Calu3 (cell line): ENCODE measurements around the gene QKI. TPM values are rescaled to one million over a fixed set of nuclear protein-coding genes. Genes with fewer than 3 reads are reported as not detected.
"Not testable (repeated sequence)": the region's sequence is repeated elsewhere in the genome, so short reads cannot be mapped to it uniquely, and the experiment has no call there.

Experiments
- BruUV-seq: library from RNA; stranded (reverse); fragments of 400-500 nt; replicated peaks from 2 replicates; lab custom pipeline; 2021; lab: Mats Ljungman, UMichigan
- CTCF ChIA-PET: fragments of 300-600 bp; sonication (Branson Sonifier 250); formaldehyde crosslinking; loops from one replicate; lab custom pipeline; 2022; ENCODE audit warnings: antibody characterized with exemption; lab: Charles Lee
- DNase-seq: peaks from one replicate; pipeline ENCODE4 v3.0.0; 2022
- H3K27ac Mint-ChIP-seq: one replicate; pipeline ENCODE4 v1.8.0; 2022; ENCODE audit warnings: mixed read lengths; ENCODE audit not compliant: unreplicated experiment
- H3K27me3 Mint-ChIP-seq: one replicate; pipeline ENCODE4 v1.8.0; 2022; ENCODE audit warnings: mixed read lengths; ENCODE audit not compliant: unreplicated experiment
- H3K36me3 Mint-ChIP-seq: one replicate; pipeline ENCODE4 v1.8.0; 2022; ENCODE audit warnings: mild to moderate bottlenecking, moderate library complexity, mixed read lengths; ENCODE audit not compliant: insufficient read depth, unreplicated experiment
- H3K4me1 Mint-ChIP-seq: one replicate; pipeline ENCODE4 v1.8.0; 2022; ENCODE audit warnings: mild to moderate bottlenecking, low read depth, mixed read lengths; ENCODE audit not compliant: unreplicated experiment
- H3K4me3 Mint-ChIP-seq: one replicate; pipeline ENCODE4 v1.8.0; 2022; ENCODE audit warnings: mild to moderate bottlenecking, low read depth, moderate library complexity, mixed read lengths; ENCODE audit not compliant: unreplicated experiment
- H3K9me3 Mint-ChIP-seq: one replicate; pipeline ENCODE4 v1.8.0; 2022; ENCODE audit warnings: low read depth, mixed read lengths; ENCODE audit not compliant: unreplicated experiment
- CTCF ChIP-seq: fragments of 200-600 bp; IDR thresholded peaks from one replicate; pipeline ENCODE4 v1.8.0; 2022; ENCODE audit warnings: antibody characterized with exemption; ENCODE audit not compliant: unreplicated experiment
- intact Hi-C: fragments of 100-400 bp; cut with micrococcal nuclease; formaldehyde crosslinking; loops from one replicate; pipeline ENCODE4 v1.10.0; 2022; ENCODE audit not compliant: unreplicated experiment
- total RNA-seq: library from RNA; stranded (reverse); gene quantifications from 2 replicates; pipeline ENCODE4 v1.2.3, GENCODE V29; 2022

The QKI gene
- total RNA-seq, 1 experiment from 2014 or later: 131 TPM

GRCh38 chr6:163474581-163474980, 60.1 kb downstream of the QKI start:
- BruUV-seq: no TSS peak
- peaks cover 39% of the 10 kb centered on the region for H3K4me1 Mint-ChIP-seq
- no peak for DNase-seq
- no peaks in the 10 kb centered on the region for H3K27me3 Mint-ChIP-seq
- H3K4me3 Mint-ChIP-seq: no peak overlapping the region
- H3K27ac Mint-ChIP-seq: no peak overlapping the region
- H3K9me3 Mint-ChIP-seq: peaks cover 11% of the 10 kb centered on the region
- intact Hi-C loops: no loop called here
- CTCF ChIA-PET: no interaction called here
- TF ChIP-seq CTCF: no peak
- H3K36me3 Mint-ChIP-seq: peaks cover 21% of the 10 kb centered on the region

- DNase-seq, H3K27ac Mint-ChIP-seq, BruUV-seq, H3K27me3 Mint-ChIP-seq, intact Hi-C loops, H3K9me3 Mint-ChIP-seq, H3K4me3 Mint-ChIP-seq: not testable (repeated sequence)
- H3K4me1 Mint-ChIP-seq: peaks cover 36% of the 10 kb centered on the region
- CTCF ChIA-PET: interaction anchor here (0.5 kb wide), 1 partner anchor 100 kb away, joined by 3 read pairs; no protein-coding TSS in a partner anchor
- peaks cover 20% of the 10 kb centered on the region for H3K36me3 Mint-ChIP-seq
Measured at GRCh38 chr6:163476946-163477345, 62.4 kb downstream of the QKI start.

GRCh38 chr6:163483107-163483506, 68.6 kb downstream of the QKI start:
- intact Hi-C loops: no loop called here
- Mint-ChIP-seq H3K9me3 (peaks cover 2% of the 10 kb centered on the region), H3K27ac (no peak overlapping the region), H3K36me3 (peaks cover 12% of the 10 kb centered on the region), H3K4me1 (peaks cover 34% of the 10 kb centered on the region), H3K4me3 (no peak overlapping the region), H3K27me3 (no peaks in the 10 kb centered on the region)
- no TSS peak for BruUV-seq
- DNase-seq: no peak
- TF ChIP-seq CTCF: no peak
- CTCF ChIA-PET: no interaction called here

GRCh38 chr6:163485388-163485851, 70.9 kb downstream of the QKI start:
- BruUV-seq: no TSS peak
- Mint-ChIP-seq H3K4me3 (no peak overlapping the region), H3K4me1 (peaks cover 45% of the 10 kb centered on the region), H3K36me3 (peaks cover 3% of the 10 kb centered on the region), H3K27ac (peak overlapping the region; percentile 24), H3K27me3 (no peaks in the 10 kb centered on the region), H3K9me3 (no peaks in the 10 kb centered on the region)
- TF ChIP-seq CTCF: no peak
- CTCF ChIA-PET: no interaction called here
- DNase-seq: no peak
- intact Hi-C loops: no loop called here

- no peaks in the 10 kb centered on the region for H3K27me3 Mint-ChIP-seq
- H3K9me3 Mint-ChIP-seq: no peaks in the 10 kb centered on the region
- no peak for TF ChIP-seq CTCF
- BruUV-seq: no TSS peak
- H3K4me1 Mint-ChIP-seq: peaks cover 55% of the 10 kb centered on the region
- DNase-seq: no peak
- CTCF ChIA-PET: no interaction called here
- intact Hi-C loops: no loop called here
- H3K4me3 Mint-ChIP-seq: no peak overlapping the region
- H3K36me3 Mint-ChIP-seq: peaks cover 8% of the 10 kb centered on the region
- no peak overlapping the region for H3K27ac Mint-ChIP-seq
Measured at GRCh38 chr6:163486821-163487220, 72.3 kb downstream of the QKI start.
